Vagina (tissue), 2 donors: ENCODE measurements around the gene CACNA2D1.

Experiments
- CTCF ChIP-seq, 3 experiments: fragments of 450-650 bp in 2 of 3; fragments of 200-600 bp in 1 of 3; sonication (generic) in 1 of 3; IDR thresholded peaks; one replicate each; pipeline ENCODE4 v1.5.1; 2017 to 2019; ENCODE audit warnings: antibody characterized with exemption in 3 of 3, mild to moderate bottlenecking in 2 of 3, moderate library complexity in 2 of 3
- POLR2AphosphoS5 ChIP-seq, 2 donors: sonication (generic); formaldehyde crosslinking; IDR thresholded peaks; one replicate each; pipeline ENCODE4 v1.9.0; 2017; ENCODE audit warnings: antibody characterized with exemption in 2 of 2, mild to moderate bottlenecking in 2 of 2, low read depth in 1 of 2; ENCODE audit not compliant: insufficient read depth in 1 of 2

DNA sequence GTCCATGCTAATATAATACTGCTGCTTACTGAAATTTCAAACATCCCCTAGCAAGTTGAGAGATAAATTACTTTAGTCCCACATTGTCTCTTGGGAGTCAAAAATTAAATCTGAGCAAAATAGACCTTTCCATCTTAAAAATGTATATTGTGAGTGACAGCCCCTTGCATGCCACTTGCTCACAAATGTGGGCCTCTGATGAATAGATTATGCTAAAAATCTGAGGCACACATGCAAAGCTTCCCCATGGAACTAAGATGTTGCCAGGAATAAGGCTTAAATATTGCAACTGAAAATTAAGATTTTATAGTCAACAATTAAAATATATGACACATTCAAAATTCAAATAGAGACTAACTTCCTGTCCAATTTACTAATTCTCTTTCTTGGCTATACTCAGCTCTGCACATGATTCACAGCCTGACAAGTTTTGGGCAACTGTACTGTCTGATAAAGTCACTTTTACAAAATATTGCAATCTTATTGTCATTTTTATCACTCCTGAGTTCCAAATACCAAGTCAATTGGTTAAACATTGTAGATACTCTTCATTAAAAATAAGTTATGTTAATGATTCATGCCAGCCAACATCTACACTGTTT is 301.2 kb downstream of the CACNA2D1 start:
- no peak for TF ChIP-seq CTCF (IDR thresholded peaks at IDR 0.05)
- no peak for TF ChIP-seq POLR2AphosphoS5 (IDR thresholded peaks at IDR 0.05; ENCODE audit: insufficient read depth in 1 of 2, low read depth in 1 of 2)
